ENCODE measurements around the gene GORASP2. TPM values are rescaled to one million over a fixed set of nuclear protein-coding genes. Genes with fewer than 3 reads are reported as not detected.

The GORASP2 gene
- total RNA-seq, 1 experiment from 2014 or later: 87.9 TPM

GRCh38 chr2:170925923-170926322 is 3.1 kb upstream of the GORASP2 start:
- intact Hi-C loops (cut with micrococcal nuclease): no loop called here
- H3K9ac ChIP-seq (ENCODE audit: low read length): no peak overlapping the region
- no peaks in the 10 kb centered on the region for H3K9me2 ChIP-seq (ENCODE audit: insufficient read depth)
- peaks cover 17% of the 10 kb centered on the region for H3K79me2 ChIP-seq (ENCODE audit: insufficient read depth, low read length)
- no peak for TF ChIP-seq CTCF (IDR thresholded peaks at IDR 0.05 in 2 of 3, conservative IDR thresholded peaks at IDR 0.05 in 1 of 3; ENCODE audit: borderline replicate concordance in 1 of 3, insufficient read depth in 1 of 3, low read depth in 2 of 3, low read length in 2 of 3)
- H4K20me1 ChIP-seq (ENCODE audit: insufficient read depth): no peaks in the 10 kb centered on the region
- DNase-seq (ENCODE audit: low read depth, low spot score) (no peak), ATAC-seq (no peak)
- no peak overlapping the region for H2AFZ ChIP-seq (ENCODE audit: low read depth, low read length, poor library complexity, severe bottlenecking)
- no peak overlapping the region for H3K4me3 ChIP-seq (replicated peaks in 1 of 2; ENCODE audit: low read depth in 1 of 2, low read length in 2 of 2)
- POLR2A ChIA-PET: no interaction called here
- H3K36me3 ChIP-seq (ENCODE audit: control insufficient read depth in 1 of 2, insufficient read depth in 2 of 2, low read length in 2 of 2): no peaks in the 10 kb centered on the region
- CTCF ChIA-PET: no interaction called here
- no peak overlapping the region for H3K4me2 ChIP-seq (ENCODE audit: low read length)
- no TSS peak for BruUV-seq (replicated peaks)
- H3K27ac ChIP-seq (ENCODE audit: low read depth, low read length): no peak overlapping the region
- RAD21 ChIA-PET (ENCODE audit: low non-redundant PET in 1 of 2, low total read pairs in 2 of 2, uncharacterized antibody in 2 of 2, unreplicated experiment in 2 of 2): no interaction called here
- H3K27me3 ChIP-seq (ENCODE audit: insufficient read depth, low read length): no peaks in the 10 kb centered on the region
- H3K9me3 ChIP-seq (ENCODE audit: control insufficient read depth in 1 of 2, insufficient read depth in 1 of 2, low read depth in 1 of 2, low read length in 2 of 2): peaks cover 0 to 14% of the 10 kb centered on the region in 2 experiments; a peak in 2 of 4 replicates
- peaks cover 5 to 16% of the 10 kb centered on the region in 2 experiments; a peak in 3 of 4 replicates for H3K4me1 ChIP-seq (ENCODE audit: control insufficient read depth in 1 of 2, insufficient read depth in 2 of 2, low read length in 2 of 2)

DNA sequence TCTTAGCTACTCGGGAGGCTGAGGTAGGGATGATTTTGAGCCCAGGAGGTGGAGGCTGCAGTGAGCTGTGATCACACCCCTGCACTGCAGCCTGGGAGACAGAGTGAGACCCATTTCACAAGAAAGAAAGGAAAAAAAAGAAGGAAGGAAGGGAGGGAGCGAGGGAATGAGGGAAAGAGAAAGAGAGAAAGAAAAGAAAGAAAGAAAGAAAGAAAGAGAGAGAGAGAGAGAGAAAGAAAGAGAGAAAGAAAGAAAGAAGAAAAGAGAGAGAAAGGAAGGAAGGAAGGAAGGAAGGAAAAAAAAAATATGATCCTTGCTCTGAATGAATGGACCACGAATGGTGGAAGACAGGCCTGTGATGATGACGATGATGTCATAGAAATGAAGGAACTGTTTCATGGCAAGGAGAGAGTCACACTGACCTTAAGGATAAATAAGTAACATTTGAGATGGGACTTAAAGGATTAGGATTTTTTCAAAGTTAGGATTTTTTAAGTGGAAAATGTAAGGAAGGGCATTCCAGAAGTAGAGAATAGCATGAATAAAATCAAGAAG is 2.2 kb upstream of the GORASP2 start:
- peaks cover 0 to 14% of the 10 kb centered on the region in 2 experiments; a peak in 2 of 4 replicates for H3K9me3 ChIP-seq (ENCODE audit: control insufficient read depth in 1 of 2, insufficient read depth in 1 of 2, low read depth in 1 of 2, low read length in 2 of 2)
- peaks cover 26% of the 10 kb centered on the region for H3K79me2 ChIP-seq (ENCODE audit: insufficient read depth, low read length)
- H2AFZ ChIP-seq (ENCODE audit: low read depth, low read length, poor library complexity, severe bottlenecking): no peak overlapping the region
- H4K20me1 ChIP-seq (ENCODE audit: insufficient read depth): no peaks in the 10 kb centered on the region
- no peak overlapping the region for H3K4me3 ChIP-seq (replicated peaks in 1 of 2; ENCODE audit: low read depth in 1 of 2, low read length in 2 of 2)
- H3K4me1 ChIP-seq (ENCODE audit: control insufficient read depth in 1 of 2, insufficient read depth in 2 of 2, low read length in 2 of 2): peaks cover 11 to 21% of the 10 kb centered on the region in 2 experiments
- no TSS peak for BruUV-seq (replicated peaks)
- ATAC-seq: no peak
- intact Hi-C loops (cut with micrococcal nuclease): no loop called here
- no peaks in the 10 kb centered on the region for H3K27me3 ChIP-seq (ENCODE audit: insufficient read depth, low read length)
- no peaks in the 10 kb centered on the region for H3K36me3 ChIP-seq (ENCODE audit: control insufficient read depth in 1 of 2, insufficient read depth in 2 of 2, low read length in 2 of 2)
- no peak overlapping the region for H3K9ac ChIP-seq (ENCODE audit: low read length)
- TF ChIP-seq, protein P1, sequence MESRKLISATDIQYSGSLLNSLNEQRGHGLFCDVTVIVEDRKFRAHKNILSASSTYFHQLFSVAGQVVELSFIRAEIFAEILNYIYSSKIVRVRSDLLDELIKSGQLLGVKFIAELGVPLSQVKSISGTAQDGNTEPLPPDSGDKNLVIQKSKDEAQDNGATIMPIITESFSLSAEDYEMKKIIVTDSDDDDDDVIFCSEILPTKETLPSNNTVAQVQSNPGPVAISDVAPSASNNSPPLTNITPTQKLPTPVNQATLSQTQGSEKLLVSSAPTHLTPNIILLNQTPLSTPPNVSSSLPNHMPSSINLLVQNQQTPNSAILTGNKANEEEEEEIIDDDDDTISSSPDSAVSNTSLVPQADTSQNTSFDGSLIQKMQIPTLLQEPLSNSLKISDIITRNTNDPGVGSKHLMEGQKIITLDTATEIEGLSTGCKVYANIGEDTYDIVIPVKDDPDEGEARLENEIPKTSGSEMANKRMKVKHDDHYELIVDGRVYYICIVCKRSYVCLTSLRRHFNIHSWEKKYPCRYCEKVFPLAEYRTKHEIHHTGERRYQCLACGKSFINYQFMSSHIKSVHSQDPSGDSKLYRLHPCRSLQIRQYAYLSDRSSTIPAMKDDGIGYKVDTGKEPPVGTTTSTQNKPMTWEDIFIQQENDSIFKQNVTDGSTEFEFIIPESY (IDR thresholded peaks at IDR 0.05; ENCODE audit: extremely low read depth, insufficient replicate concordance, low read length): no peak
- TF ChIP-seq MAX (IDR thresholded peaks at IDR 0.05) (no peak), CBX3 (IDR thresholded peaks at IDR 0.05; ENCODE audit: low read depth) (no peak), POLR2AphosphoS5 (IDR thresholded peaks at IDR 0.05; ENCODE audit: low read depth, low read length) (no peak), CTCF (IDR thresholded peaks at IDR 0.05 in 2 of 3, conservative IDR thresholded peaks at IDR 0.05 in 1 of 3; ENCODE audit: borderline replicate concordance in 1 of 3, insufficient read depth in 1 of 3, low read depth in 2 of 3, low read length in 2 of 3) (no peak), YY1 (IDR thresholded peaks at IDR 0.05; ENCODE audit: extremely low read depth, insufficient replicate concordance, low read depth, low read length) (no peak), RAD21 (IDR thresholded peaks at IDR 0.05; ENCODE audit: low read depth) (no peak), CEBPB (IDR thresholded peaks at IDR 0.05; ENCODE audit: low read depth) (no peak), JUND (IDR thresholded peaks at IDR 0.05) (no peak)
- CTCF ChIA-PET: no interaction called here
- no peak overlapping the region for H3K27ac ChIP-seq (ENCODE audit: low read depth, low read length)
- DNase-seq (ENCODE audit: low read depth, low spot score): no peak
- H3K4me2 ChIP-seq (ENCODE audit: low read length): no peak overlapping the region
- no peaks in the 10 kb centered on the region for H3K9me2 ChIP-seq (ENCODE audit: insufficient read depth)
- POLR2A ChIA-PET: no interaction called here
- RAD21 ChIA-PET (ENCODE audit: low non-redundant PET in 1 of 2, low total read pairs in 2 of 2, uncharacterized antibody in 2 of 2, unreplicated experiment in 2 of 2): no interaction called here
